H1 (cell line): Measurements from ENCODE around the gene ECPAS. TPM values are rescaled to one million over a fixed set of nuclear protein-coding genes. Genes with fewer than 3 reads are reported as not detected.

Experiments used
- ASH2L ChIP-seq: fragments of 200-600, 300-600 bp; sonication (generic); IDR thresholded peaks from one replicate; pipeline ENCODE4 v1.7.1; 2017; ENCODE audit warnings: low read length
- BCL11A ChIP-seq, 2 experiments: IDR thresholded peaks; one replicate each; pipeline ENCODE4 v1.6.1; 2011; ENCODE audit warnings: low read depth in 2 of 2, low read length in 2 of 2, mild to moderate bottlenecking in 2 of 2
- CBX5 ChIP-seq: fragments of 300-800, 300-1000 bp; sonication (generic); IDR thresholded peaks from 2 replicates; pipeline ENCODE4 v1.7.1; 2016; ENCODE audit warnings: antibody characterized with exemption, low read length, low read depth
- CEBPB ChIP-seq: IDR thresholded peaks from 2 replicates; pipeline ENCODE4 v1.6.1; 2012; ENCODE audit warnings: low read depth, low read length
- EZH2 ChIP-seq: fragments of 200-600 bp; sonication (generic); IDR thresholded peaks from 2 replicates; pipeline ENCODE4 v1.7.1; 2012; ENCODE audit warnings: low read depth, mild to moderate bottlenecking, moderate library complexity, low read length, inconsistent platforms; ENCODE audit not compliant: severe bottlenecking
- NRF1 ChIP-seq: IDR thresholded peaks from 2 replicates; pipeline ENCODE4 v1.6.1; 2011; ENCODE audit warnings: mild to moderate bottlenecking, low read depth, low read length, improper control_type of control experiment
- TEAD4 ChIP-seq: IDR thresholded peaks from 2 replicates; pipeline ENCODE4 v1.6.1; 2012; ENCODE audit warnings: low read depth, low read length, inconsistent platforms, mixed read lengths
- polyA plus RNA-seq, 7 experiments: library from polyadenylated mRNA; depleted of rRNA in 3 of 7; stranded (reverse) in 5 of 7; unstranded in 2 of 7; fragments of >200 nt in 5 of 7; fragments of 200-250 nt in 2 of 7; gene quantifications; 1 replicate in 5 of 7; 2 replicates in 1 of 7; 4 replicates in 1 of 7; pipeline versions ENCODE4 v1.2.1 to v1.2.3, GENCODE V29; 2011 to 2013; ENCODE audit warnings: missing spikeins in 2 of 7, mixed read lengths in 2 of 7
- total RNA-seq: library from RNA; stranded (reverse); fragmentation: NEBNext Ultra II Directional; extraction: Animal tissue kit (Norgen Biotek cat#: 25700); gene quantifications from 2 replicates; pipeline ENCODE4 v1.2.1, GENCODE V29; 2021
- TF ChIP-seq, protein P1 (sequence below): fragments of 300-600 bp; sonication (generic); IDR thresholded peaks from 2 replicates; pipeline ENCODE4 v1.7.1; 2012; ENCODE audit warnings: low read length, moderate library complexity, mild to moderate bottlenecking, inconsistent platforms; ENCODE audit not compliant: insufficient replicate concordance

The ECPAS gene
- total and polyA plus RNA-seq, 2 of the 8 experiments (the other 6 are each of a cell fraction or from before 2014, with no cell fraction given): 20.9 to 131 TPM

DNA sequence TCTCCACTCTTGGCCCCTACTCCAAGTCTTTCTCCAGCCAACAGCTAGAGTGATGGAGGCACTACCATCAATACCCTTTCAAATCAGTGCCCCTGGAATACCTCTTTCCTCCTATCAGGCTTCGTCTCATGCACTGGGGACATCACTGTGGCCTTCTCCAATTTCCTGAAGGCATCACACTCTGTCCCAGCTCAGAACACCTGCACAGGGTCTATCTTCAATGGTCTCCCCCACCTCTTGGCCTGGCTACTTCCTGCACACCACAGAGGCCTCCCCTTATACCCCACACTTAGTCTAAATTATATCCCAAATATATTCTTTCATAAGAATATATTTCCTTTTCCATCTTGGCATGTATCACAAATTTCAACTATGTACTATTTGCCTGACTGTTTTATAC is 34.5 kb downstream of the ECPAS start (continued):
- TF ChIP-seq, protein P1, sequence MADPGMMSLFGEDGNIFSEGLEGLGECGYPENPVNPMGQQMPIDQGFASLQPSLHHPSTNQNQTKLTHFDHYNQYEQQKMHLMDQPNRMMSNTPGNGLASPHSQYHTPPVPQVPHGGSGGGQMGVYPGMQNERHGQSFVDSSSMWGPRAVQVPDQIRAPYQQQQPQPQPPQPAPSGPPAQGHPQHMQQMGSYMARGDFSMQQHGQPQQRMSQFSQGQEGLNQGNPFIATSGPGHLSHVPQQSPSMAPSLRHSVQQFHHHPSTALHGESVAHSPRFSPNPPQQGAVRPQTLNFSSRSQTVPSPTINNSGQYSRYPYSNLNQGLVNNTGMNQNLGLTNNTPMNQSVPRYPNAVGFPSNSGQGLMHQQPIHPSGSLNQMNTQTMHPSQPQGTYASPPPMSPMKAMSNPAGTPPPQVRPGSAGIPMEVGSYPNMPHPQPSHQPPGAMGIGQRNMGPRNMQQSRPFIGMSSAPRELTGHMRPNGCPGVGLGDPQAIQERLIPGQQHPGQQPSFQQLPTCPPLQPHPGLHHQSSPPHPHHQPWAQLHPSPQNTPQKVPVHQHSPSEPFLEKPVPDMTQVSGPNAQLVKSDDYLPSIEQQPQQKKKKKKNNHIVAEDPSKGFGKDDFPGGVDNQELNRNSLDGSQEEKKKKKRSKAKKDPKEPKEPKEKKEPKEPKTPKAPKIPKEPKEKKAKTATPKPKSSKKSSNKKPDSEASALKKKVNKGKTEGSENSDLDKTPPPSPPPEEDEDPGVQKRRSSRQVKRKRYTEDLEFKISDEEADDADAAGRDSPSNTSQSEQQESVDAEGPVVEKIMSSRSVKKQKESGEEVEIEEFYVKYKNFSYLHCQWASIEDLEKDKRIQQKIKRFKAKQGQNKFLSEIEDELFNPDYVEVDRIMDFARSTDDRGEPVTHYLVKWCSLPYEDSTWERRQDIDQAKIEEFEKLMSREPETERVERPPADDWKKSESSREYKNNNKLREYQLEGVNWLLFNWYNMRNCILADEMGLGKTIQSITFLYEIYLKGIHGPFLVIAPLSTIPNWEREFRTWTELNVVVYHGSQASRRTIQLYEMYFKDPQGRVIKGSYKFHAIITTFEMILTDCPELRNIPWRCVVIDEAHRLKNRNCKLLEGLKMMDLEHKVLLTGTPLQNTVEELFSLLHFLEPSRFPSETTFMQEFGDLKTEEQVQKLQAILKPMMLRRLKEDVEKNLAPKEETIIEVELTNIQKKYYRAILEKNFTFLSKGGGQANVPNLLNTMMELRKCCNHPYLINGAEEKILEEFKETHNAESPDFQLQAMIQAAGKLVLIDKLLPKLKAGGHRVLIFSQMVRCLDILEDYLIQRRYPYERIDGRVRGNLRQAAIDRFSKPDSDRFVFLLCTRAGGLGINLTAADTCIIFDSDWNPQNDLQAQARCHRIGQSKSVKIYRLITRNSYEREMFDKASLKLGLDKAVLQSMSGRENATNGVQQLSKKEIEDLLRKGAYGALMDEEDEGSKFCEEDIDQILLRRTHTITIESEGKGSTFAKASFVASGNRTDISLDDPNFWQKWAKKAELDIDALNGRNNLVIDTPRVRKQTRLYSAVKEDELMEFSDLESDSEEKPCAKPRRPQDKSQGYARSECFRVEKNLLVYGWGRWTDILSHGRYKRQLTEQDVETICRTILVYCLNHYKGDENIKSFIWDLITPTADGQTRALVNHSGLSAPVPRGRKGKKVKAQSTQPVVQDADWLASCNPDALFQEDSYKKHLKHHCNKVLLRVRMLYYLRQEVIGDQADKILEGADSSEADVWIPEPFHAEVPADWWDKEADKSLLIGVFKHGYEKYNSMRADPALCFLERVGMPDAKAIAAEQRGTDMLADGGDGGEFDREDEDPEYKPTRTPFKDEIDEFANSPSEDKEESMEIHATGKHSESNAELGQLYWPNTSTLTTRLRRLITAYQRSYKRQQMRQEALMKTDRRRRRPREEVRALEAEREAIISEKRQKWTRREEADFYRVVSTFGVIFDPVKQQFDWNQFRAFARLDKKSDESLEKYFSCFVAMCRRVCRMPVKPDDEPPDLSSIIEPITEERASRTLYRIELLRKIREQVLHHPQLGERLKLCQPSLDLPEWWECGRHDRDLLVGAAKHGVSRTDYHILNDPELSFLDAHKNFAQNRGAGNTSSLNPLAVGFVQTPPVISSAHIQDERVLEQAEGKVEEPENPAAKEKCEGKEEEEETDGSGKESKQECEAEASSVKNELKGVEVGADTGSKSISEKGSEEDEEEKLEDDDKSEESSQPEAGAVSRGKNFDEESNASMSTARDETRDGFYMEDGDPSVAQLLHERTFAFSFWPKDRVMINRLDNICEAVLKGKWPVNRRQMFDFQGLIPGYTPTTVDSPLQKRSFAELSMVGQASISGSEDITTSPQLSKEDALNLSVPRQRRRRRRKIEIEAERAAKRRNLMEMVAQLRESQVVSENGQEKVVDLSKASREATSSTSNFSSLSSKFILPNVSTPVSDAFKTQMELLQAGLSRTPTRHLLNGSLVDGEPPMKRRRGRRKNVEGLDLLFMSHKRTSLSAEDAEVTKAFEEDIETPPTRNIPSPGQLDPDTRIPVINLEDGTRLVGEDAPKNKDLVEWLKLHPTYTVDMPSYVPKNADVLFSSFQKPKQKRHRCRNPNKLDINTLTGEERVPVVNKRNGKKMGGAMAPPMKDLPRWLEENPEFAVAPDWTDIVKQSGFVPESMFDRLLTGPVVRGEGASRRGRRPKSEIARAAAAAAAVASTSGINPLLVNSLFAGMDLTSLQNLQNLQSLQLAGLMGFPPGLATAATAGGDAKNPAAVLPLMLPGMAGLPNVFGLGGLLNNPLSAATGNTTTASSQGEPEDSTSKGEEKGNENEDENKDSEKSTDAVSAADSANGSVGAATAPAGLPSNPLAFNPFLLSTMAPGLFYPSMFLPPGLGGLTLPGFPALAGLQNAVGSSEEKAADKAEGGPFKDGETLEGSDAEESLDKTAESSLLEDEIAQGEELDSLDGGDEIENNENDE: no peak
- TF ChIP-seq ASH2L: no peak
- TF ChIP-seq CEBPB: no peak
- TF ChIP-seq EZH2: no peak
- TF ChIP-seq BCL11A (IDR thresholded peaks at IDR 0.05; ENCODE audit: low read depth in 2 of 2, low read length in 2 of 2): no peak
- no peak for TF ChIP-seq TEAD4
- no peak for TF ChIP-seq CBX5
- TF ChIP-seq NRF1: no peak
